Measurements from ENCODE around the gene SNRK.

DNA sequence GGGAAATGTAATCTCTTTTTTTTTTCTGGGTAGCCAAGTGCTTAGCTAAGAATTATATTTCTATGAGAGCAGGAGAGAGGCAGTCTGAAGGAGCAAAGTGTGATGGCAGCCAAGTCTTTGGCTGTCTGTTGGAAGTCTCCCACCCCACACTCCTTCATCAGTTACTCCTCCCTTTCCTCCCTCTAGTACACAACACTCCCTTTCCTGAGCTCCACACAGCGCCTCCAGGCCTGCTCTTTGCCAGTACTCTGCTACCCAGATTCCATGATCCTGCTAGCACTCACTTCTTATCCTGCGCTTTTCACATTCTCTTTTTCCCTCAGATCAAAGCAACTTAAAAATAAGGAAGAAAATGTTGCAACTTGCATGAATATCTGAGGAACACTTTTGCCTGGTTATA, 37.4 kb upstream of the SNRK start:
- TF ChIP-seq, protein P1, sequence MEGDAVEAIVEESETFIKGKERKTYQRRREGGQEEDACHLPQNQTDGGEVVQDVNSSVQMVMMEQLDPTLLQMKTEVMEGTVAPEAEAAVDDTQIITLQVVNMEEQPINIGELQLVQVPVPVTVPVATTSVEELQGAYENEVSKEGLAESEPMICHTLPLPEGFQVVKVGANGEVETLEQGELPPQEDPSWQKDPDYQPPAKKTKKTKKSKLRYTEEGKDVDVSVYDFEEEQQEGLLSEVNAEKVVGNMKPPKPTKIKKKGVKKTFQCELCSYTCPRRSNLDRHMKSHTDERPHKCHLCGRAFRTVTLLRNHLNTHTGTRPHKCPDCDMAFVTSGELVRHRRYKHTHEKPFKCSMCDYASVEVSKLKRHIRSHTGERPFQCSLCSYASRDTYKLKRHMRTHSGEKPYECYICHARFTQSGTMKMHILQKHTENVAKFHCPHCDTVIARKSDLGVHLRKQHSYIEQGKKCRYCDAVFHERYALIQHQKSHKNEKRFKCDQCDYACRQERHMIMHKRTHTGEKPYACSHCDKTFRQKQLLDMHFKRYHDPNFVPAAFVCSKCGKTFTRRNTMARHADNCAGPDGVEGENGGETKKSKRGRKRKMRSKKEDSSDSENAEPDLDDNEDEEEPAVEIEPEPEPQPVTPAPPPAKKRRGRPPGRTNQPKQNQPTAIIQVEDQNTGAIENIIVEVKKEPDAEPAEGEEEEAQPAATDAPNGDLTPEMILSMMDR (IDR thresholded peaks at IDR 0.05; ENCODE audit: low read depth, low read length) = no peak
- TF ChIP-seq EZH2phosphoT487 (IDR thresholded peaks at IDR 0.05; ENCODE audit: low read depth) = no peak

All from OCI-LY3 (cell line).